Activated CD4-positive, CD25-positive, alpha-beta regulatory T cell treated with anti-CD3 and anti-CD28 coated beads, Interleukin-2, amount 50 U/mL, for 16 hours (primary cell): Measurements from ENCODE around the gene RIMKLB.

ENCODE experiments used
- DNase-seq: peaks from one replicate; pipeline ENCODE4 v3.0.0-alpha.2; 2020; ENCODE audit warnings: low read depth, low spot score

RIMKLB gene, protein sequence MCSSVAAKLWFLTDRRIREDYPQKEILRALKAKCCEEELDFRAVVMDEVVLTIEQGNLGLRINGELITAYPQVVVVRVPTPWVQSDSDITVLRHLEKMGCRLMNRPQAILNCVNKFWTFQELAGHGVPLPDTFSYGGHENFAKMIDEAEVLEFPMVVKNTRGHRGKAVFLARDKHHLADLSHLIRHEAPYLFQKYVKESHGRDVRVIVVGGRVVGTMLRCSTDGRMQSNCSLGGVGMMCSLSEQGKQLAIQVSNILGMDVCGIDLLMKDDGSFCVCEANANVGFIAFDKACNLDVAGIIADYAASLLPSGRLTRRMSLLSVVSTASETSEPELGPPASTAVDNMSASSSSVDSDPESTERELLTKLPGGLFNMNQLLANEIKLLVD

DNA sequence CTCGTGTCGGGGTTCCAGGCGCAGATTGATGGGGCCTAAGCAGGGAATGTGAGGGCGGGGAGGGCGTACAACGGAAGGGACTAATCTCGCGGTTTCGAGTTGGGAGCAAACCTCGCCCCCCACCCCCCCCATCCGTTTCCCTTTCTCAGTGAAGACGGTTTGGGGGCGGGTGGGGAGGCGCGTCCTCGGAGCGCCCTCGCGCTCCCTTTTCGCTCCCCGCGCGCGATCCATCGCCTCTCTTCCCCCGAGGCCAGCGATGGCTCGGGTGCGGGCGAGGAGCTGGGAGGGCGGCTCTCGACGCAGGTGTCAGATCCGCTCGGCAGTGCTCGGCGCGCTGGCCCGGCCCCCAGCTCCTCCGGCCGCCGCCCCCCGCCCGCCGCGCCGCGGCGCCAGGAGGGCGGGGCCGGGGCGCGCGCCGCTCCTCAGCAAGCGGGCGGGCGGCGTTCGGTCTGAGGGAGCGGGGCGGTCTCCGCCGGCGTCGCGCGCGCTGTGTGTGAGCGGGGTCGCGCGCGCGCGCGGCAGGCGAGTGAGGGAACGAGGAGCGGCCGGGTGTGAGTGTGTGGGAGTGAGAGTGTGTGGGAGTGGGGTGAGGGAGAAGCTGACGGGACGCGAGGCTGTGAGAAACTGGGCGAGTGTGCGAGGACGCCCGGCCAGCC is at the start of gene RIMKLB:
TSS of gene RIMKLB (plus strand) at position 516 of the 656 bp plus-strand sequence. CDS start 15,876 bp downstream, outside the sequence.
- DNase-seq, result peak; percentile 40

DNA sequence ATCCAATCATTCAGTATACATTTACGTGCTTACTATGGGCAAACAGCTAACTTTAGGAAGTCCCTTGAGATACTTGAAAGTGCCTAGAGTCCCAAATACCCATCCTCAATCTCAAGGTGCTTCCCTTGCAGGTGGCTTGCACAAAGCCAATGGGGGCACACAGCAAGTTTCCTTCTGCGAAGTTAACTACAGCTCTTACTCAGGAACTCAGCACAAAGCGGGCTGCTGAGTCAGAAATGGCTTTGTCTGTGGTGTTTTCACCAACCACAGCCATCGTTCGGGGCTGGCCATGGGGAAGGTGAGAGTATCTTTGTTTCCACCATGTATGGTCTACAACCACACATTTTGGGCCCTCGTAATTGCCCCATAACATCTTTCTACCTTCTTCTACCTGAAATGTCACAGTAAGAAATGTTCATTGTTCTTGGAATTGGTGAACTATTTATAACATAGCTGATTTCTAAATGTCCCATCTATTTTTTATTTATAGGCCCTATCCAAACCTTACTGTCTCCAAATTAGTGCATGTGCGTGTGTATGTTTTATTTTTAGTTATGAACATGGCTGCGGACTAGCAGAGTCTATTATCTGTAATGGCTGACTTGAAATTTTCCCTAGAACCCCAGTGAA is 49.1 kb upstream of the RIMKLB start:
- peak; percentile 19 for DNase-seq

DNA sequence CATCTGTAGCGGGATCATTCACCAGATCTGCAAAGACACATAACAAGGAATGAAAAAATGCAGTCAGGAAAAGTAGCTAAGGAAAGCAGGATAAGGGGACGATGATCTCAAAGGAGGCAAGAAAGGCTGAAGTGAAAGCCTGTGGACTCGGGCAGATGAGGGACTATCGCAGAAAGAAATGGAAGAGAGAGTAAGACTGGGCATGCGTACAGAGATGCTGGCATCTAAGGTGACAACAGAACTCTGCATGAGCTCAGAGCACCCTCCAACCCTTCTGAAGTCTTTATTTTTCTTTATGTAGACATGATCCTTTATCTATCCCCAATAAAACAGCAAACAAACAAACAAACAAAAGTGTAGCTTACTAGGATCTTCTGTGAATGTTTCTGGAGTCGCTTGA is 42.4 kb upstream of the RIMKLB start:
- DNase-seq, result no peak

DNA sequence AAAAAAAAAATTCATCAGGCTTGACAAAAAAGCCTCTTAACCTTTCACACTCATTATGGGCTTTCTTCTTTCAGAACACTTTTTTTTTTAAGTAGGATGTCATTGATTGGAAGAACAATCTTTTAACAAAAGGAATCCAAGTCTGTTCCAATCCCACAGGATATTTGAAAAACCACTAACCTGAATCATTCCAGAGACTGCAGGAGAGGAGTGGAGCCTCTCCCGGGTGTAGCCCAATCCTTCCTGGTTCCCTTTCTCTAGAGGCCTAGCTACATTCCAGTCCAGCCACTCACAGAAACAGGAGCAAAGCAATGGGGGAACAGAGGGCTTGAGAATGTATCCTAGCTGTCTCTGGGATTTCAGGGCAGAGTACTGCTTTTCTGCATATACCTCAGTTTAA is 39.4 kb upstream of the RIMKLB start:
- DNase-seq, result no peak

DNA sequence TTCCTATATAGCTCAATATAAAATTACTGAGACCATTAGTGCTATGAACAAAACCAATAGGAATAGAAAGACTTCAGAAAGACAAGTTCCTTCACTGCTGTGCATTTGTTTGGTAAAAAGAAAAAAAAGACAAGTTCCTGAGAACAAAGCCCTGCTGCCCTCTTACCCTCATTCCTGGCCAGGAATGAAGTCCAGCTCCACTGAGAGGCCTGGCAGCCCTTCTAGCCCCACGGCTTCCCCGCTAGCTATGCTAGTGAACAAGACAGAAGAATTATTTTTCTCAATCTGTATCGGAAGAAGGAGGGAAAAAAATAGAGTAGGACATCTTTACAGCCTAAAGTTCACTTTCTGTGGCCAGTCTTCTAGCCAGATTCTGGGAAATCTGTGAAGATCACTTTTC is 36.8 kb upstream of the RIMKLB start:
- DNase-seq, result no peak

DNA sequence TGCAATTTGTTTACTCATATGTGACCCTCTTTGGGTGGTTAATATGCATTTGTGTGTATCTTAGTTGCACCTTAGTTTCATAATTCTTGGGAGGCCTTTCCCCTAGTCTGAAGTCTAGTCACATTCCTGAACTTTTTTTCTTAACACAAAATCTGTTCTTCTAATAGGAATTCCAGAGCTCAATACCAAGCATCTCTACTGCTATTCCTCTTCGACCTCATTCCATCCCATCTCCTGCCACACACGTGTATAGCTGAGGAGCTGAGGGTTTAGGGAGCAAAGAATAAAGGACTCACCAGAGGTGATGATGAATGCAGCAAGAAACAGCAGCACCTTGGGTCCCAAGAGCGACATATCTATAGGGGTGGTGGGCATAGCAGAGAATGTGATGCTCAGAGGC is 36.0 kb upstream of the RIMKLB start:
- no peak for DNase-seq

DNA sequence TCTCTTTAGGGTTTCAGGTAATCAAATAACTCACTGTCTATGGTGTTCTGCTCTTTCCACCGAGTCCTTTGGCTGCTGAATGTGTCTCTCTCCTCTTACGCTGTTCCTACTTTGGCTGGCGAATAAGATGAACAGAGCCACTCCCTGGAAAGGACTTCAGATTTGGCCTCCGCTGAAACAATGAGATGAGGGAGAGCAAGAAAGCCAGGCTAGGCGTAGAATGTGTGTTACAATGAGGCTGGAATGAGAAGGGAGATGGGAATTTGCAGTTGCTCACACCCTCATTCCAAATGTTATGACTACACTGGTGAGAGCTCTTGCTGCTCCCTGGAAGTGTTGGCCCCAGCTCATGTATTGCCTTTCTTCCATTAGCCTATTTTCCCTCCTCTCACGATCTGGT is 35.2 kb upstream of the RIMKLB start, which contains the start of gene MFAP5:
TSS of gene MFAP5 (minus strand) at position 234 of the 400 bp plus-strand sequence. CDS start 722 bp downstream, outside the sequence.
- no peak for DNase-seq

DNA sequence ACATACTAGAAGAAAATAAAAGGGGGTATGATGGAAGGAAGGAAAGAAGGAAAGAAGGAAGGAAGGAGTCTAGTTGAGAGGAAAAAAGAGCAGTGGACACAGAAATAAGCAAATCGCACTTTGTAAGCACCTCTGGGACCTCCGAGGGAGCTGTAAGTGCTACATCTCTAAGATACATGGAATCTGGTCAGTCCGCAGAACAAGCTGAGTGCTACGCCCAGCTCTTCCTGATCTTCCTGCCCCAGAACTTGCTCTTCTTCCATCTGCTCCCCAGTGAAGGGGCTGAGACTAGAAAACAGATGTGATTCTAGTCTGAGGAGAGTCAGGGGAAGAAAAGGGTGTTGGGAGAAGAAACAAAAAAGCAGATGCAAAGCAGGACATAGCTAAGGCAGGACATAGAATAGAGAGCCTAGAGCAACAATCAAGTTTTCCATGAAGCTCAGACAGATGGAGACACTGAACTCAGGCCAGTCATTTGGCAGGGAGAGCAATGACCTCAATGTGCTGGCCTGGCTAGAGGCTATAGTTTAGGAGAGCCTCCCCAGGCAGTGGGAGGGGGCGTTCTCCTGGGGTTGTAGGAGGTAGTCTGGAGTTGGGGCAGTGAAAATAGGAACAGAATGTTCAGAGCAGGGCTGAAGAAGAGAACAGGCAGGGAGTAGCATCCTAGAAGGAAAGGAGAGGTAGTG is 33.4 kb upstream of the RIMKLB start:
- no peak for DNase-seq

DNA sequence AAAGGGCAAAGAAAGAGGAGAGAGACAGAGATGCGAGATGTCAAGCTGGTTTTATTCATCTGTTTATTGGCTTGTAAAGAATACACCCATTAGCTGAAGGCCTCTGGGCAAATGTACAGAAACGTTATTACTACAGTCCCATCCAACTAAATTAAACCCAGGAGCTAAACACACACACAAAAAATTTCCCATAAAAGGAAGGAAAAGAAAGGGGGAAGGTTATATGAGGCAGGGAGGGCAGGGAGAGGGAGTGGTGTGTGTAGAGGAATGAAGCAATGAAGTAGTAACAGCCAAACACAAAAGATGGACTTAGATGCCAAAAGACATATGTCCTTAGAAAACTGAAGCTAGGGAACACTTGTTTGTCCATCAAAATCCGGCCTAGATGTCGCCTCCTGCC is 32.0 kb upstream of the RIMKLB start:
- no peak for DNase-seq

DNA sequence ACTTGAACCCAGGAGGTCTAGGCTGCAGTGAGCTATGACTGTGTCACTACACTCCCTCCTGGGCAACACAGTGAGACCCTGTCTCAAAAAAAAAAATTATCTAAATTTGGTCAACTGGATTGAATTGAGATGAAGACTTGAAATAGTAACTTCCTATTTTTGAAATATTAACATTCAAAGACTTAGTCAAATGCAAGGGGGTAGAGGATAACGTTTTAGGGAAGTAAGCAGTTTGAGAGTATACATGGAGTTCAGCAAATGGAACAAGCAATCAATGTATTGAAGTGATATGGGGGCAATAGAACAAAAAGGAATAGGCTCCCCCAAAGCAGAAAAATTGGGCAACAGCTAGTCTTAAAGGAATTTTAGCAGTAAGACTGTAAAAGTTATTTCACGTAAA is 30.5 kb upstream of the RIMKLB start:
- no peak for DNase-seq

DNA sequence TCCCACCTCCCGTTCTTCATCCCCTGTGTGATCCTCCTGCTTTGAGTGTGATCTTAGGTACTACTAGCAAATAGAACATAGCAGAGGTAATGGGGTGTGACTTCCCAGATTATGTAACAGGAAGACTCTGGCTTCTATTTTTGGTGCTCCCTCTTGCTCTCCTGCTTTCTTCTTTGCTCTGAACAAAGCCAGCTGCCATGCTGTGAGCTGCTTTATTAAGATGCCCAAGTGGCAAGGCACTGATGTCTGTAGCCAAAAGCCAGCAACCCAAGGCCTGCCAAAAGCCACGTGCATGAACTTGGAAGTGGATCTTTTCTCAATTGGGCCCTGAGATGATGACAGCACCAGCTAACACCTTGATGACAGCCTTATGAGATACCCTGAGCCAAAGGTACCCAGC is 29.4 kb upstream of the RIMKLB start:
- DNase-seq, result no peak

DNA sequence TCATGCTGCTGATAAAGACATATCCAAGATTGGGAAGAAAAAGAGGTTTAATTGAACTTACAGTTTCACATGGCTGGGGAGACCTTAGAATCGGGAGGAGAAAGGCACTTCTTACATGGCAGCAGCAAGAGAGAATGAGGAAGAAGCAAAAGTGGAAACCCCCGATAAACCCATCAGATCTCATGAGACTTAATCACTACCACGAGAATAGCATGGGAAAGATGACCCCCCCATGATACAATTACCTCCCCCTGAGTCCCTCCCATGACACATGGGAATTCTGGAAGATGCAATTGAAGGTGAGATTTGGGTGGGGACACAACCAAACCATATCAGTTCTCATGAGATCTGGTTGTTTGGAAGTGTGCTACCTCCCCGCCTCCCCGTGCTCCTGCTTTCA is 25.4 kb upstream of the RIMKLB start:
- DNase-seq, result no peak

DNA sequence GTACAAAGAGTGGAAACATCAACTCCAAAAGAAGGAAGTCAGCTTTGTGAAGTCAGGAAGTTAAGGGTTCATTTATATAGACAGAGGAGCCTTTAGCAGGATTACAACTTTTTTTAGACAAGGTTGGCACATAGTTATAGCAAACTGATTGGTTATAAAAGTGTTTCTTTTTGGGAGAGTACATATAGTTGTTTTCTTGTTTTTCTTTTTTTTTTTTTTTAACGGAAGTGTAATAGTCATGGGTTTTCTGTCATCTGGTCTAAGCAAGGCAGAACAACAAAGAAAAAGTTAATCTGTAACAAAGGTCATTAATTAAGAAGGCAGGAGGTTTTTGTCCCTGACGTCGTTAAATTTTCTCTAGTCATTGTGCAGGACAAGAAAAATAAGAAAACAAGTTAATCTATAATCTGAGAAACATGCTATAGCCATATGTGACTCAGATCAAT is 22.2 kb upstream of the RIMKLB start:
- DNase-seq, result no peak

DNA sequence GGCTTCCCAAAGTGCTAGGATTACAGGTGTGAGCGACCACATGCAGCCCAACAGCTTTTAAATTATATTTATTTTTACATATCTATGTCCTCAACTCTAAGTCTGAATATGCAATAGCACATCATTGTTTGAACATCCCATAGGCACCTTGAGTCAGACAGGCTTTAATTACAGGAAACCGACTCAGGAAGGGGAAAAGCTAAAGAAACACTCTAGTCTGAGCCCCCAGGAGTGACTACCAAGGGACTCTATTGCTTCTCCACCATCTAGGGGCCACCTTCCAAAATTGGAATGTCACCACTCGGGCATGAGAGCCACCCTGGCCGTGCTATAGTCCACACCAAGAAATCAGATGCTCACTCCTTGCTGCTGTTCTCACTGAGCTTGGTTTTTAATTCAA is 21.1 kb upstream of the RIMKLB start:
- DNase-seq, result no peak

DNA sequence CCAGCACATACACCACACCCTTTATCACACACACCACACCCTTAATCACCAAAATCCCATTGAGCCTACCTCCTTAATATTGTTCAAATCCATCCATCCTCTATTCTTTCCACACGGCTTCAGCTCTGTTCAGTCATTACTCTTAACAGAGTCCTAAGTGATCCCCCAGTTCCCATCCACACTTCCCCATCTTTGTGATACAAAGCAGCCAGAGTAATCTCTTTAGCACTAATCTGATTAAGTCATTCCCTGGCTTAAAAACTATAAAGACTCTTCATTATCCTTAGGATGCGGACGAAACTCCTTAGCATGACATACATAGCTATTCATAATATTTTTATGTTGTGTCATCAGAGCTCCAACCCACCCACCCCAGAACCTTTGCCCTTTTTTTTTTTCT is 20.4 kb upstream of the RIMKLB start:
- DNase-seq, result no peak

DNA sequence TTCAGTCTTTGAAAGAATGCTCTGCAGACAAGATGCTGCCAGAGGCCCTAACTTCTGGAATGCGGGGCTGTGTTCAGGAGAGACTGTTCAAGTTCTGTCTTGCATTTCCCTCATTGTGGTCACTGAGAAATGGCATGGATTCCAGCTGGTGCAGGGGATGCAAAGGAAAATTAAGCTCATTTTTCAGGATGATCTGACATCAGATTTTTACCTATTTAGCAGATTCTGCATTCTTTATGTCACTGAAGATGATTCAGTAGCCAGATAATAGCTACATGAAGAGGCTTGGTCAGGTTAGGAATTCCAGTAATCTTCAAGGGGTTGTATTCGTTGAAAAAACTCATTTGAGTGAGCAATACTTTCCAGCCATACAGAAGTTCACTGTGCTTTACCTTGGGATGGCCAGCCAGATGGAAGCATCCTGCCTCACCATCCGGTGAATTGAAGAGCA is 19.1 kb upstream of the RIMKLB start:
- DNase-seq, result no peak

DNA sequence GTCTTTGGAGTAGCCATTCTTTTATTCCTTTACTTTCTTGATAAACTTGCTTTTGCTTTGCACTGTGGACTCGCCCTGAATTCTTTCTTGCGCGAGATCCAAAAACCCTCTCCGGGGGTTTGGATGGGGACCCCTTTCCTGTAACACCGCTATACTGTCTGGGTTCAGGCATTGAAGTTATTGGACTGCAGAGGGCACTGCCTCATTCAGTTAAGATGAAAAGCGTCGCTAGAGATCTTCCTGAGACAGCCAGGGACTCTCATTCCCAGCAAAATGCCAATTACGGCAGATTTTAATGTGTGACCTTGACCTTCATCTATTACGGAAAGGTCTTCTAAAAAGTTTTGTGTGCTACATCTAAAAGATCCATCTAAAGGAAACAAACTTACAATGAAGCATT is 17.3 kb upstream of the RIMKLB start:
- no peak for DNase-seq

DNA sequence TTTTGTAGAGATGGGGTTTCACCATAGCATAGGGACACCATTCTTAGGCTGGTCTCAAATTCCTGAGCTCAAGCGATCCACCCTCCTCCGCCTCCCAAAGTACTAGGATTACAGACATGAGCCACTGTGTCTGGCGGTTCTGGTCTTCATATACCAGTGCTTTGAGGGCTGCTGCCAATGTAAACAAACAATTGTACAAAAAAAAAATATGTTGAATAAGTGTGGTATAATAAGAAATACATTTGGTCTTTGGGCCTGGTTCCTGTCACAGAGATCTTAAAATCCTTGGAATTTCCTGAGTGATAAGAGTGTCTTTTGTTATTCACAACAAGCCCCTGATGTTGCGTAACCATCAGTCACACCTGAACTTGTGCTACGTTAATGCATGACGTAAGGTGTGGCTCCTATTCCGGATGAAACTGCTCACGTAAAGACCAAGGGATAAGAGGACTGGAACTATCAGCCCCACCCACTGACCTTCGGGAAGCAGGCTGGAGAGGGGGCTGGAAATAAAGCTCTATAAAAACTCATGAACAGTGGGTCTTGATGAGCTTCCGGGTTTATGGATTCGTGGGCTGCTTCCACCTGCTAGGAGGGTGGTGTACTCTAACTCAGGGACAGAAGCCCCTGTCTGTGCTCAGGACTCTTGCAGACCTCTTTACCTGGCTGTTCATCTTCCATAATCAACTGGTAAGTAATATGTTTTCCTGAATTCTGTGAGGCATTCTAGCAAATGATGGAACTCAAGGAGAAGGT is 16.5 kb upstream of the RIMKLB start:
- DNase-seq, result no peak

DNA sequence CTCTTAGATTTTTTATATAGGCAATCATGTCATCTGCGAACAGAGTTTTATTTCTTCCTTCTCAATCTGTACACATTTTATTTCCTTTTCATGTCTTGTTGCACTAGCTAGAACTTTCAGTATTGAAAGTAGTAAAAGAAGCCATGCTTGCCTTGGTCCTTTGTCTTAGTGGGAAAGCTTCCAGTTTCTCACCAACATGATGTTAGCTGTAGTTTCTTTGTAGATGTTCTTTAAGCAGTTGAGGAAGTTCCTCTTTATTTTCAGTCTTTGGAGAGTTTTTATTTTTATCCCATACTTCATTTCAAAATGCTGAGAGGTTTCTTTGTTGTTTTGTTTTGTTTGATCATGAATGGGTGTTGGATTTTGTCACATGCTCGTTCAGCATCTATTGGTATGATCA is 12.7 kb upstream of the RIMKLB start:
- no peak for DNase-seq

DNA sequence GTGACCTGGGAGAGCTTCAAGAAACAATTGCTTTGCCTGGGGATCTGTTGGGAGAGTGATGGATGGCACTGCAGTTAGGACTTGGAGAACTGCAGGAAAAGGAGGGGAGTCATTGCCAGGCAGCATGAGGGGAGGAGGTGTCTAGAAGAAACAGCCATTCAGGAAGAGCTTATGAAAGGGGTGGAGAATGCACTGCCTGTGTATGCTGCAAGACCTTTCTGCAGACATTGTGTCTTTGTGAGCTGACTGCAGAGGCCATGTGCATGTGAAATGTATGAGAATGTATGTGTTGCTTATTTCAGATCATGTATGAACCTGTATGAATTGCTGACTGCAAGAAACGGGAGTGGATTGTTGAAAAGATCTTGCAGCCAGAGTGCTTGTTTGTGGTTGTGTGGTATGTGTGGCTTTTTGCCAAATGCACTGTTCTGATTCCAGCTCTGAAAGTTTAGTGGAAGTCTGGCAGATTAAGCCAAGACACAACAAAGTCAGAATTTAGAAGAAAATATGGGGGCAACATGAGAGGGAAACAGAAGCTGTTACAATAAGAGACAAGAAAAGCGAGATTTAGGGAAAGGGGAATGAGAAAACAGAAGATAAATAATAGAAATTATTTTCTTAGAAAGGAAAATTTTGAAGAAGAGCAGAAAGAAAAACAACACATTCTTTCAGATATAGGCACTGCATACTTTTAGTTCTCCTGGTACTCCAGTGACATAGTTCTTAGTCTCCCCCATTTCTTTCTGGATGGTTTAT is 9.8 kb upstream of the RIMKLB start:
- no peak for DNase-seq

DNA sequence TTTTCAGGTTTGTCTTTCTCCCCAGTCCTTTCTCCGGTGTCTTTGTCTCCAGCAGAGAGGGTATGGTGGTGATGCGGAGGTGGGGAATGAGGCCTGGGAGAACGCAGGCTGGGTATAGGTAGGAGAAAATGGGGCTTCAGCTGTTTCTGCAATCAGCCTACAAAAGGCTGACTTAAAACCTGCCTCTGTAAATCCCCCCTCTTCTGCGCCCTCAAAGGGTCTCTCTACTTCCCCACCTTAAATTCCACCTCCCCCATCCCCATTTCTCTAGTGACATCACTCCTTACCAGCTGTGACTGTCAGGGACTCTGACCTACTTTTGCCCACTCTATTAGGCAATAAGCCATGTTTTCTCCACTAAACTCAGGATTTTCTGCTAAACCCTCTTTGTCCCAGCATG is 8.1 kb upstream of the RIMKLB start:
- DNase-seq, result no peak
